Renal cortical epithelial cell (primary cell): ENCODE data around the gene CHMP4B. TPM values are rescaled to one million over a fixed set of nuclear protein-coding genes. Genes with fewer than 3 reads are reported as not detected.

Source experiments
- DNase-seq: peaks from one replicate; pipeline ENCODE4 v3.0.0-alpha.2; 2011; ENCODE audit warnings: low read depth
- total RNA-seq: library from RNA; depleted of rRNA; stranded (reverse); fragments of >200 nt; gene quantifications from 2 replicates; pipeline ENCODE4 v1.2.3, GENCODE V29; 2014

The CHMP4B gene
- total RNA-seq, 1 donor from 2014 or later = 93.4 TPM

DNA sequence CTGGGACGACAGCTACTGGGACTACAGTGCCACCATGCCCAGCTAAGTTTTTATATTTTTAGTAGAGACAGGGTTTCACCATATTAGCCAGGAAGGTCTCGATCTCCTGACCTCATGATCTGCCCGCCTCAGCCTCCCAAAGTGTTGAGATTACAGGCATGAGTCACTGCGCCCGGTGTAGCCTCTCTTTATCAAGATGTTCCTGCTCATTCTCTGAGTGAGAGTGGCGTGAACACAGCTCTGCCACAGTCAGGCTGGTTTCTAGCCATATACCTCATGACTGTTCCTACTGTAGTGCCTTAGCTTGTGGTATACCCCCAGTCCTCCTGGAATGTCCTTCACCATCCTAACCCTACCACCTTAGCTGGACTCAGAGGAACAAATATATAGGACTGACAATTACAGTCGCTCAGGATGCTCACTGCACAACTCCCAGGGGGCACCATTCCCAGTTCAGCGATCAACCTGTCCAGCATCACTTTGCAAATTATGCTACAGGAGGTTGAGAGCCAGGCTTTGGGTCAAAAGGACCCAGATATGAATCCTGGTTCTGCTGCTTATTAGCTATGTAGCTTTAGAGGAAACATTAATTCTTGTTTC is 86.3 kb downstream of the CHMP4B start:
- no peak for DNase-seq

DNA sequence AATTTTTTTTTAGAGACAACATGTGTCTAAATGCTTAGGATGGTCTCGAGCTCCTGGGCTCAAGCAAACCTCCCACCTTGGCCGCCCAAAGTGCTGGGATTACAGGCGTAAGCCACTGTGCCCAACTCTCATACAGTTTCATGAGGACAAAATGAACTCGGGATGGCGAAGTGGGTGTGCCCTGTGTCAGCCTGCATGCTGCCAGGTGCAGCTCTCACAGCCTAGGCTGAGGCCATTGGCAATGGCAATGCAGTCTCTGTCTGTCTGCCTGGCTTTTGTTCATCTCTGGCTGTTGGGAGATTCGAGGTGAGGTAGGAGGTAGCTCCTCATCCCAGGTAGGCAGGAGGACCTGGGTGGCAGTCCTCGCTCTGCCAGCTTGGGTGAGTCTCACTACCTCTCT is 88.0 kb downstream of the CHMP4B start:
- no peak for DNase-seq

DNA sequence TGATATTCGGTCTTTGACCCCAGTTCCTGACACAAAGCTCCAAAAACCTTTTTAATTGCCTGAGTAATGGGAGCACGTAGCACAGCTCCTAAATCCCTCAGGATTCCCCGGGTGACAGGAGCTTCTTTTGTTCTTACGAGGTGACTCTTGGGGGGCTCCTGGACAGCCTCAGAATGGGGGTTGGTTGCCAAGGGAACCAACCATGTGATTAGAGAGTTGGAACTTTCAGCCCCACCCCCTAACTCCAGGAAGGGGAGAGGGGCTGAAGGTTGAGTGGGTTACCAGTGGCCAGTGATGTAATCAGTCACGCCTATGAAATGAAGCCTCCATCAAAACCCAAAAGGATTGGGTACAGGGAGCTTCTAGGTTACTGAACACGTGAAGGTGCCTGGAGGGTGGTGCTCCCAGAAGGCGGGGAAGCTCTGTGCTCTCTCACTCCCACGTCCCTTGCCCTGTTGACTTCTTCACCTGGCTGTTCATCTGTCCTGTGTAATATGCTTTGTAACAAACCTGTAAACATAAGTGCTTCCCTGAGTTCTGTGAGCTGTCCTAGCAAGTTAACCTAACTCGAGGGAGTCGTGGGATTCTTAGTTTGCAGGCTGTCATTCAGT is 89.5 kb downstream of the CHMP4B start:
- DNase-seq = no peak

DNA sequence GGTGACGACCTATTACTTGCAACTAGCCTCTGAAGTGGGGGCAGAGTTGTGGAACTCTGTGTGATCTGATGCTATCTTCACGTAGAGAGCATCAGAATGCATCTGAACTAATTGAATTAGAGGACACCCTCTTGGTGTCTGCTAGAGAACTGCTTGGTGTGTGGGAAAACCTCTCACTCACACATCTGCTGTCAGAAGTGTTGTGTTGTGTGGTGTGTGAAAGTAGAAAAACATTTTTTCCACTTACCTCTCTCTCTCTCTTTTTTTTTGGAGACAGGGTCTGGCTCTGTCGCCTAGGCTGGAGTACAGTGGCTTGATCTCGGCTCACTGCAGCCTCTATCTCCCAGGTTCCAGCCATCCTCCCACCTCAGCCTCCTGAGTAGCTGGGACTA is 90.0 kb downstream of the CHMP4B start:
- no peak for DNase-seq

DNA sequence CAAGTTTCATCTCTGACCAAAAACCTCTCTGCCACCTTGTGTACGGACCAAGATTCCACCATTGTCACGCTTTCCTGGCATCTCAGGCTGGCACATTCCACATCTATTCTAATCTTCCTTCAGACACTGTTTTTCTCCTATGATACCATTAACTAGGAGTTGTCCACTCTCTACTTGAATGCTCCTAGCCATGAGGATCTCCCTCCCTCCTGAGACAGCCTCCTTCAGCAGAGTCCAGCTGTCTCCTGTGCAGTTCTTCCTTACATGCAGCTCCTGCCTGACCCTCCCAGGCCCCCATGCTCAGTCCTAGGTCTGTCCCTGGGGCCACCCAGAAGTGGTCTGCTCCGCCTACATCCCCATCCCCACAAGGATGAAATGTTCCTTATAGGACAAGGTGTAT is 90.9 kb downstream of the CHMP4B start:
- no peak for DNase-seq

Other genes starting within 250 kb of the CHMP4B start
- 0.35 TPM in 1 of 2 replicates, not detected in the other for gene C20orf144, start 149.0 kb upstream of the CHMP4B start, total RNA-seq
- gene ACTL10, start 144.4 kb upstream of the CHMP4B start, total RNA-seq = 2.8 and 4.2 TPM in 2 replicates
- 18.8 and 29.8 TPM in 2 replicates for gene NECAB3, start 136.9 kb upstream of the CHMP4B start, total RNA-seq
- gene E2F1, start 125.0 kb upstream of the CHMP4B start, total RNA-seq = 0.89 and 4.3 TPM in 2 replicates
- 2.3 and 6.3 TPM in 2 replicates for gene PXMP4, start 91.0 kb upstream of the CHMP4B start, total RNA-seq
- gene ZNF341, start 79.4 kb upstream of the CHMP4B start, total RNA-seq = 0.52 and 2.1 TPM in 2 replicates
- gene RALY, start 182.6 kb downstream of the CHMP4B start, total RNA-seq = 61.6 and 68.9 TPM in 2 replicates